ENCODE measurements around the gene KYAT1.

The KYAT1 gene

DNA sequence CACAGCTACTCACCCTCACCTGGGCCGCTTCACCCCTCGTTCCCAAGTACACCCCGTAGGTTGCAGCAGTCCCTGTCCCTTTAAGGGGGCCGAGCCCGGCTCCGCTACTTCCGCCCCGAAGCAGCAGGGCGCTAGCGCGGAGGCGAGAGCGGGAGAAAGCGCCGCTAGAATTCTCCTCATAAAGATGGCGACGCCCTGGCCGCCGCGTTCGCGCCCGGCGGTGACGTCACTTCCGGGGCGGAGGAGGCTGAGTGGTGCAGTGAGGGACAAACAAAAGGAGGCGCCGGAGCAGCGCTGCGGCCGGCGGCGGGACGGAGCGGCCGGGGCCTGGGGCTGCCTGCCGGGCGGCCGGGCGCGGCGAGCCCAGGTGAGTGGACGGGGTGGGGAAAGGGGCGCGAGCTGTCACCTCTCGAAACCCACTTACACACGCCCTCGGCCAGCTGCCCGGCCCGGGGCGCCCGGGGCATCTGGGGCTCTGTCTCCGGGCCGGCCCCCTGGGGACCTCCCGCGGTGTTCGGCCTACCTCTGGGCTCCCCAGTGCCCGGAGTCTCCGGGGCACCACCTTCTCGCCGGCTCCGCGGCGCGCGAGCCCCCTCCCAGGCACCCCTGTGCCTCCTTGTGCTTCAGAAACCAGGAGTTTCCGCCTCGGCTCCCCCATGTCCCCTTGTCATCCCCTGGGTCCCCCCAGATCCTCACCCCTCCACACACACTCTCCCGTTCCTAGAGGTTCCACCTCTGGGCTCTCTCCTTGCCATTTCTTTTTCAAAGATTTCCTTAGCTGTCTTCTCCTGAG lies at the start of gene KYAT1, which contains the start of gene LRRC8A:
Gene KYAT1 (minus strand): TSS at position 67 of the 793 bp plus-strand sequence. CDS start 36,545 bp downstream, outside the sequence.
Gene LRRC8A (plus strand): TSS at position 250 of the 793 bp plus-strand sequence. CDS start 25,032 bp downstream, outside the sequence.
- FAIRE-seq (peak; percentile 97), DNase-seq (ENCODE audit: extremely low spot score, insufficient read length, low read depth) (peak; percentile 98)

GRCh38 chr9:128929560-128929959 lies 47.8 kb upstream of the KYAT1 start:
- no peak for DNase-seq (ENCODE audit: extremely low spot score, insufficient read length, low read depth)
- FAIRE-seq = no peak

DNA sequence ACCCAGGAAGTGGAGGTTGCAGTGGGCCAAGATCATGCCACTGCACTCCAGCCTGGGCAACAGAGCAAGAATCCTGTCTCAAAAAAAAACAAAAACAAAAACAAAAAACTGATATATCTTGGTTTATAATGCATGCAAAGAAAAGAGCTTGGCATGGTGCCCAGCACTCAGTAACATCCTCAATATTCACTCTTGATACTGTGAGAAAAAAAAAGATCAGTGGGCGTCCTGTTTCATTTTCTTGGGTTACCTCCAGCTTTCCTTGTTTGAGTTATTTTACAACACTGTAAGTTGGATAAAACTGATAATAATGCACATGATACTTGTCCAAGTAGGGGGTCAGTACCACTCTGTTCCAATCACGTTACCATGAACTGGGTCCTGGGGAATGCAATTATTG lies 46.9 kb upstream of the KYAT1 start:
- no peak for FAIRE-seq

DNA sequence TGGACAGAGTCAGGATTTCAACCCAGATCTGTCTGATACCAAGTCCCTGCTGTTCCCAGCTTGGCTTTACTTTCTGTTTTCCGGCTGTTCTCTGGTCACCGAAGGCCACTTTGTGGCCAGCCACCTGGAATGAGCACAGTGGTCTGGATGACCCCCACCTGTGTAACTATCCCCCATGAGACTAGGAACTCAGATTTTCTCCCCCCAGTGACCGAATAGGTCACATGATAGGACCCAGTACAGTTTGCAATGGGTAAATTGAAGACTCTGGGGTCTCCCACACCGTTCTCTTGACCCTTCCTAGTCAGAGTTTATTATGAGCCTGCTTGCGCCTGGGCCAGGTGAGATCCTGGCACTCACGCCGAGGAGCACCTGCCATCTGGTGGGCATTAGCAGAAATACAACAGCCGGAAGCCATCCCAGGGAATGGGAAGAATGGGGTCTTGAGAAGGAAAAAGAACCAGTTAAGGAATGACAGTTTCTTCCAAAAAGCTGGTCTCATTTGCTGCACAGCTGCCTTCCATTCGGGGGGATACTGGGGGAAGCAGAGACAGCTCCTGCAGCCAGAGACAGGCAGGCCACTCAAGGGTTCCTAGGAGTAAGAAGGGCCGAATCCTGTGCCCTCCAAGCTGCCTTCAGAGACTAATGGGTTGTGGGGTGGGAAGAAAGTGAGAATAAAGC lies 46.1 kb upstream of the KYAT1 start:
- FAIRE-seq (peak; percentile 75), DNase-seq (ENCODE audit: extremely low spot score, insufficient read length, low read depth) (peak; percentile 61)

More for the DNA sequence above, 46.9 kb upstream of the KYAT1 start:
- no peak for DNase-seq (ENCODE audit: extremely low spot score, insufficient read length, low read depth)

DNA sequence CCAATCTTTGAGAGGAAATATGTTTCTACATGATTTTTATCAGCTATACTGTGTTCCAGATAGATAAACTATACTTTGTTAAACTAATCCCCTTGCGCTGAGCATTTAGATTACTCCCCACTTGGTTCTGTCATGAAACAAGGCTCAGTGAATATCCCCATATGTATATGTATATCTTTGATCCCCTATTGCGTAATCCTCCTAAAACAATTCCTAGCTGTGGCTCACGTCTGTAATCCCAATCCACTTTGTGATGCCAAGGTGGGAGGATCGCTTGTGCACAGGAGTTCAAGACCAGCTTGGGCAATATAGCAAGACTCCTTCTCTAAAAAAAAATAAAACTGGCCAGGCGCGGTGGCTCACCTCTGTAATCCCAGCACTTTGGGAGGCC lies 41.7 kb upstream of the KYAT1 start:
- no peak for DNase-seq (ENCODE audit: extremely low spot score, insufficient read length, low read depth)
- FAIRE-seq = no peak

DNA sequence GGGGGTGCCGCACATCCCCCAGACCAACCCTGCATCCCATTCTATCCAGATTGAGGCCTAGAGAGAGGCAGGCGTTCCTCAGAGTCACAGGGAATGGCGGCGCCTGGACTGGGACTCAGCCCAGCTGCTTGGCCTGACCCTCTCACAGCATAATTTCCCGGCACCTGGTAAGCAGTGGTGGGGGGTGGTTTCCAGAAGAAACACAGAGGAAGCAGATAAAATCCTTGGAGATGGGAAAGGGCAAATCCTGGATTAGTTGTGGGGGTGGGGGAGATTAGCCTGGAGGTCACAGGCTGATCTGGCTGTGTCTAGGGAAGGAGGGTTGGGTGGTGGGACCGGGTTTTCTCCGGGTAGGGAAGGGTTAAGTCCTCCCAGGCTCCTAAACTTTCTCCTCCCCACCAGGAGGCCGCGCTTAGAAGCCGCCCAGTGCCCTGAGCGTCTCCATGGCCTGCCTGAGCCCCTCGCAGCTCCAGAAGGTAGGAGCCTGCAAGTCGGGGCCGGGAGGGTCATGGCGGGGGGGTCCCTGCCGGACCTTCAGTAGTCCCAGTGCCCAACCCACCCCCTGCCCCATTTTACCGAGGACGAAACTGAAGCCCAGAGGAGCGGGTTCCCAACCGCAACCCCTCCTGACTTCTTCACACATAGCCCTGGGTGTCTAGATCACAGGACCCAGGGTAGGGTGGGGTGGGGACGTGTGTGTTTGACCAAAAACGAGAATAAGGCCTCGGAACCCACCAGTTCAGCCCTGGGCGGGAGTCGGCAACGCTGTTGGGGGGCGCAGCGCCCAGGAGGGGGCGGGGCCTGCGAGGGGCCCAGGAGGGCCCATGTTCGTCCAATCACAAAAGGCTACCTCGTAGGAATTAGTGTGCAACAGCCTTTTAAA lies 40.4 kb upstream of the KYAT1 start:
- FAIRE-seq = no peak
- DNase-seq (ENCODE audit: extremely low spot score, insufficient read length, low read depth) = no peak

GRCh38 chr9:128920381-128921058 lies 38.8 kb upstream of the KYAT1 start, which contains the start of gene PHYHD1:
PHYHD1 (plus strand) TSS chr9:128920982; CDS start chr9:128922324, 1,342 bp downstream.
- no peak for FAIRE-seq
- DNase-seq (ENCODE audit: extremely low spot score, insufficient read length, low read depth) = no peak

DNA sequence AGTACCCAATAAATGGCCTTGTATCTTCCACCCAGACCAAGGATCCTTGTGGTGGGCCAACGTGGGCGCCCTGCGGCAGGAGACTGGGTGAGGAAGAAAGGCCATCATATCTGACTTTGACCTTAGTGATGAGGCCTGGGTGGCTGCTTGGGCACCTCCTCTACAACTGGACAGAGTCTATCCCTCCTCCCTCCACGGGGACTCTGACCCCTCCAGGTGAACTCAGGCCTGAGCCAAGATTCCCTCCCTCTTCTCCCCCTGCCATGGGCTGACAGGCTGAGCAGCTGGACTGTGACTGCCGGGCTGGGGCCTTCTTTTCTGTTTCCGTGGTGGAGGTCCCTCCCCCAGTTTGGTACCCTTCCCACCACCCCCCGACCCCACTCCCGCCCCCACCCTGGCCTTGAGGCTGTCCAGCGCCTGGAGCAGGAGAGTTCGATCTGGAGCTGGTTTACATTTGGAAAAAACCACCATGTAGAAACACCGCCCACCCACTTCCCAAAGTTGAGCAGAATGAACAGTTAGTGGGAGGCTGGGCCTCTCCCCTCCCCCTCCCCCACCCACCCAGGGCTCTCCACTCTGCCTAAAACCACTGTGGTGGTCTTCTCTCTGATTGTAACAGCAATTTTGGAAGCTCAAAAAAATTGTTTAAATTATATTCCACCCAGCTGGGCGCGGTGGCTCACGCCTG lies 37.8 kb upstream of the KYAT1 start:
- no peak for FAIRE-seq
- no peak for DNase-seq (ENCODE audit: extremely low spot score, insufficient read length, low read depth)

GRCh38 chr9:128918921-128919320 lies 37.2 kb upstream of the KYAT1 start:
- no peak for FAIRE-seq
- DNase-seq (ENCODE audit: extremely low spot score, insufficient read length, low read depth) = no peak

DNA sequence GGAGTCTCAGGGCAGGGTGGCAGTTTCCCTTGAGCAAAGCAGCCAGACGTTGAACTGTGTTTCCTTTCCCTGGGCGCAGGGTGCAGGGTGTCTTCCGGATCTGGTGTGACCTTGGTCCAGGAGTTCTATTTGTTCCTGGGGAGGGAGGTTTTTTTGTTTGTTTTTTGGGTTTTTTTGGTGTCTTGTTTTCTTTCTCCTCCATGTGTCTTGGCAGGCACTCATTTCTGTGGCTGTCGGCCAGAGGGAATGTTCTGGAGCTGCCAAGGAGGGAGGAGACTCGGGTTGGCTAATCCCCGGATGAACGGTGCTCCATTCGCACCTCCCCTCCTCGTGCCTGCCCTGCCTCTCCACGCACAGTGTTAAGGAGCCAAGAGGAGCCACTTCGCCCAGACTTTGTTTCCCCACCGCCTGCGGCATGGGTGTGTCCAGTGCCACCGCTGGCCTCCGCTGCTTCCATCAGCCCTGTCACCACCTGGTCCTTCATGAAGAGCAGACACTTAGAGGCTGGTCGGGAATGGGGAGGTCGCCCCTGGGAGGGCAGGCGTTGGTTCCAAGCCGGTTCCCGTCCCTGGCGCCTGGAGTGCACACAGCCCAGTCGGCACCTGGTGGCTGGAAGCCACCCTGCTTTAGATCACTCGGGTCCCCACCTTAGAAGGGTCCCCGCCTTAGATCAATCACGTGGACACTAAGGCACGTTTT lies 35.5 kb upstream of the KYAT1 start:
- DNase-seq (ENCODE audit: extremely low spot score, insufficient read length, low read depth) = no peak
- no peak for FAIRE-seq

DNA sequence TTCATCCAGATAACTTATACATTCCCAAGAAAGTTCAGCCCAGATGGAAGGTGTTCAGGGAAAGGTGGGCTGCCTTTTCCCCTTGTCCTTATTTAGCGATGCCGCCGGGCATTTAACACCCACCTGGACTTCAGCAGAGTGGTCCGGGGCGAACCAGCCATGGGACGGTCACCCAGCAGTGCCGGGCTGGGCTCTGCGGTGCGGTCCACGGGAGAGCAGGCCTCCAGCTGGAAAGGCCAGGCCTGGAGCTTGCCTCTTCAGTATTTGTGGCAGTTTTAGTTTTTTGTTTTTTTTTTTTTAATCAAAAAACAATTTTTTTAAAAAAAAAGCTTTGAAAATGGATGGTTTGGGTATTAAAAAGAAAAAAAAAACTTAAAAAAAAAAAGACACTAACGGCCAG lies 35.0 kb upstream of the KYAT1 start:
- DNase-seq (ENCODE audit: extremely low spot score, insufficient read length, low read depth) = no peak
- FAIRE-seq = no peak

- FAIRE-seq (no peak), DNase-seq (ENCODE audit: extremely low spot score, insufficient read length, low read depth) (no peak)
Observed at GRCh38 chr9:128916204-128916603, 34.5 kb upstream of the KYAT1 start.

DNA sequence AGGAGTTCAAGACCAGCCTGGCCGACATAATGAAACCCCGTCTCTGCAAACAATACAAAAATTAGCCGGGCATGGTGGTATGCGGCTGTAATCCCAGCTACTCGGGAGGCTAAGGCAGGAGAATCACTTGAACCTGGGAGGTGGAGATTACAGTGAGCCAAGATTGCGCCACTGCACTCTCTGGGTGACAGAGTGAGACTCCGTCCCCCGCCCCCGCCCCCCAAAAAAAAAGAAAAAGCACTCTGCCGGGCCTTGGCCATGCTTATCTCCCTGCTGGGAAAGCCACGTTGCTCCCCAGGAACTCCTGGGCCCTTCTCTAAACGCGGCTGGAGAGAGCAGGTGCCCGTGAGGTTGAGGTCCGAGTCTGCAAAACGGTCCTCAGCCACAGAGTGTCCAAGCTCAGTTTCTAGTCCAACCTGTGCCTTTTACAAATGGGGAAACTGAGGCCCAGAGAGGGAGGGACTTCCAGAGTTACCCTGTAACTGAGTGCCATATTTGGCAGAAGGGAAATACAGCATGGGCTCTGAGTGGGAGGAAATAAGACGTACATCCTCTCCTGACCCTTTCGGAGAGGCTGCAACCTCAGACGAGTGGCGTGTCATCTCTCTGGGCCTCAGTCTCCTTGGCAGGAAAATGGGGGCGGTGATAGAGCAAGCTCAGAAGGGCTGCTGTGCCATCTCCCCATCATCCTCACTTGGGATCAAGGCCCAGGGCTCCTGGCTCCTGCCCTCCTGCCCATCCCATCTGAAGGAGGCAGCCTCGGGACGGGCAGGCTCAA lies 32.4 kb upstream of the KYAT1 start:
- FAIRE-seq (no peak), DNase-seq (ENCODE audit: extremely low spot score, insufficient read length, low read depth) (no peak)

DNA sequence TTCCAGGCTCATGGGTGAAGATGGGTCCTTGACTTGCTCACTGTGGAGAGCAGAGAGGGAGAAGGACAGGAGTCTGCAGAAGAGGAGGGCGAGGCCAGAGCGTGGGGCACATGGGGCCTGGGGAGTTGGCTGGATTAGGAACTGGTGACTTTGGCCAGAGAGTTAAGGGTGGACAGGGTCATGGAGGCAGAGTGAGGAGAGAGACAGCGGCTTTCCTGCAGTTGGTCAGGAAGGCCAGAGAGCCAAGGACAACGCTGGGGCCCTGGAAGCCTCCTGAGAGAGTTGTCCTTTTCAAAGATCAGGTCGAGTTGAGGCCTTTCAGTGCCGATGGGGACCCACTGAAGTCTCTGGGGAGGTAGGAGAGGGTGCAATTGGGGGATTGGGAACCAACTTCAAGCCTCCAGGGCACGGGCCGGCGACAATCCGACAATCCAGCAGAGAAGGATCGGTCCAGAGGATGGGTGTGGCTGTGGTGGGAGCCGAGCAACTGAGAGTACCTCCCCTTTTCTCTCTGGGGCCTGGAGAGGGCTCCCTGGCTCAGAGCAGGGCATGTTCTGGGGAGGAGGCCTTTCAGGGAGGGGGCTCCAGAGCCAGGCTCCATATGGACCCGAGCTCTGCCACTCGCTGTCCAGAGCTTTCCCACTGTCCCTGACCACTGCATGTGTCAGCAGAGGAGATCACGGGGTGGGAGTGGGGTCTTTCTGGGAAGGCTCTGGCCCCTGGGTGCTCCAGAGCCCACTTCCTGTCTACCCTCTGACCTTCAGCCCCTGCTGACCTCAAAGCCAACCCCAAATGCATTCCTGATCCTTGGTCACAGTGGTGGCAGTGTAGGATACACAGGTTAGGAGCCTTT lies 31.5 kb upstream of the KYAT1 start:
- FAIRE-seq (no peak), DNase-seq (ENCODE audit: extremely low spot score, insufficient read length, low read depth) (no peak)

- no peak for FAIRE-seq
Observed at GRCh38 chr9:128912270-128912853, 30.6 kb upstream of the KYAT1 start.

DNA sequence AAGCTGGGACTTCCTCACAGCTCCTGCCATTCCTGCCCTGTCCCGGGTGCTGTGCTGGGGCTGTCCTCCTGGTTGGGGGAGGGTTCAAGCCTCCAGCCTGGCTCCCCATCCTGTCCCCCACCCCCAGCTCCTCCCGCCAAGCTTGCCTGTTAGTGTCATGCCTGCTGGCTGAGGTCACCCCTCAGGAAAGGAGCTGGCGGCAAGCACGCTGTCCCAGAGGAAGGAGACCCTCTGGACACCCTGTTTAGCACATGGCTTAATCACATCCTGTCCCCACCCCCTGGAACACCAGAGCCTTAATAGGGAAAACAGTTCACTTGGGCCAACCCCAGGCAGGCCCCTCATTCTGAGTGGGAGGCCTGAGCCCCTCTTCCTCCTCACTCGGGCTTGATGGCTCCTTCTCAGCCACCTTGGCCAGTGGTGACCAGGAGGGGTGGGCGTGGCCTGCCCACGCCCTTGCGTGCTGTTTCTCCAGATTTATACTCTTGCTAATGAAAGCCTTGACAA lies 29.8 kb upstream of the KYAT1 start:
- FAIRE-seq = no peak
- no peak for DNase-seq (ENCODE audit: extremely low spot score, insufficient read length, low read depth)

More at GRCh38 chr9:128912270-128912853, 30.6 kb upstream of the KYAT1 start:
- DNase-seq (ENCODE audit: extremely low spot score, insufficient read length, low read depth) = no peak
